Measurements from ENCODE around the gene SCAMP1.
A peak's percentile ranks its signal among the peaks of the same experiment; 100 is the strongest.

The SCAMP1 gene

DNA sequence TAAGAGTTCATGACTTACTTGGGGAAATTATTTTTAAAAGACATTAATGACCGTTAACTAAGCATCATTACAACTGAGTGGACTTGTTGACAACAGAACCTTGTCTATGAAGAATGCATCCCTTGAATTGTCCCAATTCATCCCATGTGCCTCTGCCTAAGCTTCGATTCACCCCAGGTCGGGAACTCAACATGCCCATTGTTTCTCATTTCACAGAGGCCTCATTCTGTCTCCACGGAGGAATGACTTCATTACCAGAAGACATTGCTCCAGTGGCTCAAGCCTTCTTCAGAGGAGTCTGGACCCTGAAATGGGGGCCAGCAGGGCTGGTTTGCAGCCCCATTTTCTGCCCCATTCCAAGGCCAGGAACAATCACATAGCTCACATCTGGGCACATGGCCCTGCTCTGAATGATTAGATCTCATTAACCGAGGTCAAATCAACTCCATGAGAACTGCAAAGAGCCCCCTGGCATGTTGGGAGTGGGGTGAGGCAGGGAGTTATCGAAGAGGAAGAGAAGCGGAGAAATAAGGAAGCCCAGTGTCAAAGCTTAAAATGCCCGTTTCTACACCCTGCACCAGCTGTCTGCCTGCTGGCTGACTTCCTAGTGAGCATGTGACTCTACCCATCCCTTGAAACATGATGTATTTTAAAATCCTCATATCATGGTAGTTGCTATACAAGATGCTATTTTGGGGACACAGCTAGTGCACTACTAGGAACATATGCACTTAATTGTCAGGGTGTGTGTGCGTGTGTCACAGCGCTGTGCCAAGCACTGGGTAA lies 150.9 kb downstream of the SCAMP1 start:
- peak in 1 of 2 experiments; percentile 35 for DNase-seq
- TF ChIP-seq GATA1 (IDR thresholded peaks at IDR 0.05; ENCODE audit: low read depth, low read length), result no peak
- no peak for TF ChIP-seq POLR2A (IDR thresholded peaks at IDR 0.05; ENCODE audit: low read length)

DNA sequence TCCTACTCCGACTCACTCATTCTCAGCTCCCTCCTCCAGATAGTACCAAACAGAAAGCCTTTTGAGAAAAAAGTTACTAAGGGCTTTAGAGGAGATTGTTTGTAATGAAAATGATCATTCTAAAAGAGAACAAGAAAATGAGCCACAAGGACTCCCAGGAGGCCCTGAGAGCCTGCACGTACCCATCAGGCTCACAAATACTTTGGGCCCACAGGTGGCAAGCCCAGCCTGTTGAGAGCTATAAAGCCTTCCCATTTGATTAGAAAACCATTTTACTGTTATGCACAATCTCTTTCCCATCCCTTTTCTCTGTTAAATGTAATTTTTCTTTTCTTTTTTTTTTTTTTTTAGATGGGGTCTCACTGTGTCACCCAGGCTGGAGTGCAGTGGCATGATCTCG lies 152.0 kb downstream of the SCAMP1 start:
- TF ChIP-seq GATA1 (IDR thresholded peaks at IDR 0.05; ENCODE audit: low read depth, low read length), result no peak
- TF ChIP-seq POLR2A (IDR thresholded peaks at IDR 0.05; ENCODE audit: low read length), result no peak
- no peak for DNase-seq

DNA sequence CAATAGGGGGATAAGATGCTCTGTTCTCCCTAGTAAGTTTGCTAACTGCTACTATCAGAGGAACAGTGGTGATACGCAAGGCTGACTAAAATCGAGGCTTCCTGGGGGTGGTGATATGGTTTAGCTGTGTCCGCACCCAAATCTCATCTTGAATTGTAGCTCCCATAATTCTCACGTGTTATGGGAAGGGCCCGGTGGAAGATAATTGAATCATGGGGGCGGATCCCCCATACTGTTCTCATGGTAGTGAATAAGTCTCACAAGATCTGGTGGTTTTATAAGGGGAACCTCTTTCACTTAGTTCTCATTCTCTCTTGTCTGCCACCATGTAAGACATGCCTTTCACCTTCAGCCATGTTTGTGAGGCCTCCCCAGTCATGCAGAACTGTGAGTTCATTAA lies 153.0 kb downstream of the SCAMP1 start:
- no peak for TF ChIP-seq POLR2A (IDR thresholded peaks at IDR 0.05; ENCODE audit: low read length)
- no peak for DNase-seq

DNA sequence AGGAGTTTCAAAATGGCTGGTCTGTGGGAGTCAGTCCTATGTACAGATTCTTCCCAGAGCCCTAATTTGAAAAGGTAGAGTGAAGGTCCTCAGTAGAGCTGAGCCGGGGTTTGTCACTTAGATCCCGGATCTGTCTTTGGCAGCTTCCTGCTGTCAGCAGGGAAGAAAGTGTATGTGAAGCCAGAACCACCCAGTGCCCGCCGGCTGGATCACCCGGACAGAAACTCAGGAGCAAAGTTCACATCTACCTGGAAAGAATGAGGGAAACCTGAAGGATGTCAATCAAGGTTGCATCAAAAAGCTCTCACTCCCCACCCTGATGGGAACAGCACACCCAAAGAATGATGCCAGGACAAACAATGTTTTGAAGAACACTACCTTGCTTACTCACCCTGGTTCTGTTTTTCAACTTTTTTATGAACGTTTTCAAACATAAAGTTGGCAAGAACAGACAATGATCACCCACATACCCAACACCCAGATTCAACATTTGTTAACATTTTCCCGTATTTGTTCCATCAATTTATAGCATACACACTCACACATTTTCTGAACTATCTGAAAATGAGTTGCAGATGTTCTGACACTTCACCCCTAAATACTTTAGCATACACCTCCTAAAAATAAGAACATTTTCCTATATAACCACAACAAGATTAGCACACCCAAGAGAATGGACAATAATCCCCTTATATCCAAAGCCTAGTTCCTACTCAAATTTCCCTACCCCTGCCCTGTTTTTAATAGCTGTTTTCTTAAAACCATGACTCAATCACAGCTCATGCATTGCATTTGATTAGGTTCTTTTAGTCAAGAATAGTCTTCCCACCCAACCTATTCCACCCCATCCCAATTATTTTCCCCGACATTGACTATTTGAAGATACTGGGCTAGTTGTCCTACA lies 154.3 kb downstream of the SCAMP1 start:
- no peak for DNase-seq
- TF ChIP-seq POLR2A (IDR thresholded peaks at IDR 0.05; ENCODE audit: low read length) (no peak), GATA1 (IDR thresholded peaks at IDR 0.05; ENCODE audit: low read depth, low read length) (no peak)

- TF ChIP-seq POLR2A (IDR thresholded peaks at IDR 0.05; ENCODE audit: low read length) (no peak), GATA1 (IDR thresholded peaks at IDR 0.05; ENCODE audit: low read depth, low read length) (no peak)
- DNase-seq, result no peak
Measured at GRCh38 chr5:78515670-78516069, 155.3 kb downstream of the SCAMP1 start.

DNA sequence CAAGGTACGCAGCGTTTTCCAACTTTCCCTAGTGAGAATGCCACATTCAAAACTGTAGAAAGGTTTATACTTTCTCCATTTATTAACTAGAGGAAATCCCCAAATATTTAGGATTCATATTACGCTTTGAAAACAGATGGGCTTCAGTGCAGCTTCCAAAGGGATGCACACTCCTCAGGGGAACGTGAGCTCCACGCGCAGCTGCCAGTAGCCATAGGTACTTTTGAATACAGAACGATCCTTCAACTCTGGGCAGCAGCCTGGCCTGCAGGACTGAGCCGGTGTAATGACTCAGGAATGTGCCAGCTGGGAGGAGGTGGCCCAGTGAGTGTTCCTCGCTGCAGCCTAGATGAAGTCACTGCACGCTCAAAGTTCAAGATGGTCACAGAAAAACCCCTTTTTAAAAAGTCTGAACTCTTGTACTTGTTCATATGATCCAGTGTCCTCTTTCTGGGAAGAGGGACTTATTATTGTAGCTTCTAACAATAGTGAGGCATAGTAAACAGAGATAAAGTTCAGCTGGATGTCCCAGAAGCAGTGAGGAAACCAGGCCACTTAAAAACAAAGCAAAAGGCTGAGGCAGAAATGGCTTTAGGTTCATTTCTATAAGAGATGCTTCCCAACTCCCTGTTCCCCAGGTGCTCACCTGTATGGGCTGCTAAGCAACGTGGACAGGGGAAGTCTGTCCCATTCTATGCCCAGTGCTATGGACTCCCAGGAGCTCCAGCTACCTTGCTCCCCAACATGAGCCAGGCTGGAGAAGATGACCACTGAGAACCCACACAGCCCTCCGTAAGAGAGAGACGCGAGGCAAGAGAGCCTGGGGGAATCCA lies 158.2 kb downstream of the SCAMP1 start:
- TF ChIP-seq POLR2A (IDR thresholded peaks at IDR 0.05; ENCODE audit: low read length) (no peak), GATA1 (IDR thresholded peaks at IDR 0.05; ENCODE audit: low read depth, low read length) (no peak)
- DNase-seq, result no peak

- TF ChIP-seq POLR2A (IDR thresholded peaks at IDR 0.05; ENCODE audit: low read length) (no peak), GATA1 (IDR thresholded peaks at IDR 0.05; ENCODE audit: low read depth, low read length) (no peak)
- DNase-seq, result no peak
Measured at GRCh38 chr5:78519198-78519941, 159.0 kb downstream of the SCAMP1 start.

DNA sequence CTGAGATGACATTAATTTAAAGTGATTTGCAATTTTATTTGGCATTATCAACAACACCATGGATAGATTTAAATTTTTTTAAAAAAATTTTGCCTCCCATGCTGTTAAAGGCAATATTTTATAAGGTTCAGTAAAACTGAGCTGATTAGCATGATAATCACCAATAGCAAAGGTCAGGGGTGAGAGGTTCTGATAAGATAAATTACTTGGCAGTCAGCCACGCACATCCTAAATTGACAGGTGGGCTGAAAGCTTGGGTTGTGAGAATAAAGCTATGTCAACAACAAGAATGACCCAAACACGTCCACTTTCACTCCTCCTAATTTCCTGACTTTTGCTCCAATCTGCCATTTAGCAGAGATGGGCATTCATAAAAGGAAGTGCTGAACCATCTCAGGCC lies 161.0 kb downstream of the SCAMP1 start:
- DNase-seq, result peak; percentile 25 to 48
- TF ChIP-seq POLR2A (IDR thresholded peaks at IDR 0.05; ENCODE audit: low read length), result no peak
- no peak for TF ChIP-seq GATA1 (IDR thresholded peaks at IDR 0.05; ENCODE audit: low read depth, low read length)

DNA sequence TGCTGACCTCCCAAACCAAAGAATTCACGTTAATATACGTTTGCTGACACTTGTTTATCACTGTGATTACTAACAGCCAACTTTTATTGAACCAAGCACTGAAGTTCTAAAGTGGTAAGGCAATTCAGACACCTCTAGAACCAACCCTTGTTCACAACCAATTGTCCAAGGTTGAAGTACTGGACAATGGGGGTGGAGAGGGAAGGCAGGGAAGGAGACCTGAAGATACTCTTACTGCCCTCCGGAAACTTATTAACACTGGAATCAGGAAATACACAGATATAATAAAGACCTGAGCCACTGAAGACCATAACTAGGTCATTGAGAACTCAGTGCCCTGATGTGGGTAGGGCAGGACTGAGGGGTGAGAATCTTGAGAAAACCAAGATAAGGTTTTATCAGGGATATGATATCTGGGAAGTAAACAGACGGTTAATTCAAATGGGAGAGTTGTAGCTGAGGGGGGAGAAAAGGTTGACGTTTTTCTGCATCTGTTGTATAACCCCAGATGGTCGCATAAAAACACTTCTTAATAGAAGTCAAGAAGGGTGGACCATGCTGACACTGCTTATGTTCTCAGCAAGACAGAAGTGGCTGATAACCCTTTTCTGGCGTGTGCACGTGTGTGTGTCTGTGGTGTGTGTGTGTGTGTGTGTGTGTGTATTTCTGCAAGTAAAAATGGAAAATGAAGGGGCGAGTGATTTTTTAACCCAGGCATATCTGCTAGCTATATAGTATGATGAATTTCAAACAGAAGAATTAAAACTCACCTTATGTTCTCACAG lies 162.3 kb downstream of the SCAMP1 start:
- DNase-seq, result peak; percentile 34 to 72
- TF ChIP-seq POLR2A (IDR thresholded peaks at IDR 0.05; ENCODE audit: low read length) (no peak), GATA1 (IDR thresholded peaks at IDR 0.05; ENCODE audit: low read depth, low read length) (no peak)

DNA sequence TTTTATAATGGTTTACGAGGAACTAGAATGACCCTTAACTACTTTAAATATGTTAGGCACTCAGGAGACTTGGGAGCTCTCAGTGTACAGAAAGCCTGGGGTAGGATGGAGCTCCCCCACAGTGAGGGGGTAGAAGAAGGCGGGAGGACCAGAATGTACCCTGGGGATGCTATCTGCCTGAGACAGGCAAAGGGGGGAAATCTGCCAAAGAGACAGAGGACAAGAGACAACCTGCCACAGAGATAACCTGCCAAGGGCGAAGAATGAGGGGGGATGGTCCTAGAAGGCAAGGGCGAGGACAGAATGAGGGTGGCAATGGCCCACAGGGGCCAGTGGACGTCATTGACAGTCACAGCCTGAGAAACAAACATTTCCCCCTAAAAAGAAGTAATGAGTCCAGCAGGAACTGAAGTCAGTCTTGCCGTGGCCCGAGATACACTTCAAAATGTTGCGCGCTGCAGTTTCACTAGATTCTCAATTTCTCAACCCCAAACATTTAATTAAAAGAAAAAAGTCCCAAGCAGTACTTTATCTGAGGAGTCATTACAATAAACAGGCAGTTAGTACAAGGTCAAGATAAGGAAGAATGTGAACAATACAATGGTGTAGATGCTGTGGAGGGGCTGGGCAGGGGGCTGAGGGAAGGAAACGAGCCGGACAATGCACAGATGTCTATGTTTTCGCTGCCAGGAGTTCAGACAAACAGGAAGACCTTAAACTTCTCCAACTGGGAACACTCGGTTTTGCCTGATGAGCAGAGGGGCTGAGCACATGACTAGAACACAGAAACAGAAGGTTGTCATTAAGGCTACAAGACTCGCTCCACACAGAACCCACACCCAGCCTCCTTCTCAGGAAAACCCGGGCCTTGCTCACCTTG lies 163.1 kb downstream of the SCAMP1 start:
- TF ChIP-seq POLR2A (IDR thresholded peaks at IDR 0.05; ENCODE audit: low read length) (peak; percentile 31), GATA1 (IDR thresholded peaks at IDR 0.05; ENCODE audit: low read depth, low read length) (no peak)
- DNase-seq, result peak; percentile 16 to 71

DNA sequence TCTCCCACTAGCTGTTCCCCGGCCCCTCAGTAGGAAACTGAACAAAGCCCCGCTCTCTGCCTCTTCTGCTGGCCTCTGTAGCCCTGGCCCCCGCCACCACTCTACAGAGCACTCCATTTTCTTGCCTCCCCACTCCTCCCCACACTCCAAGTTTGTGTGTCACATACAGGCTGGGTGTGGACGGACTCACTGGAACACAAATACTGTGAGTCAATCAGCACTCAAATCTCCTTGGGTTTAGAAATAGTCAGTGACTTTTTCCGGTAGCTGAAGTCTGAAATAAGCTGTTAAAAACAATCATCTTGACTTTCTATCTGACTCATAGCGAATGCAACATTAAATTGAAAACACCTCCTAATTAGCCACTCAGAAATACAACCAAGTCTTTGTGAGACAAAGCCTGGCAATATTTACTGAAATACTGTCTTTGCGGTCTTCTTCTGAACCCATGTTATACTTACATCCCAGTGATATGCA lies 165.7 kb downstream of the SCAMP1 start:
- TF ChIP-seq GATA1 (IDR thresholded peaks at IDR 0.05; ENCODE audit: low read depth, low read length) (no peak), POLR2A (IDR thresholded peaks at IDR 0.05; ENCODE audit: low read length) (no peak)
- DNase-seq, result peak; percentile 30 to 33
